SU-DHL-6 (cell line): ENCODE measurements around the gene PHACTR1.

Experiments used
- H2AFZ ChIP-seq: fragments of 200-600 bp; sonication (generic); 2 replicates; pipeline ENCODE4 v1.6.1; 2014; ENCODE audit warnings: low read depth, mild to moderate bottlenecking, moderate library complexity, mixed read lengths, antibody characterized with exemption, low read length; ENCODE audit not compliant: severe bottlenecking
- H3F3A ChIP-seq: fragments of 200-600 bp; shearing (Covaris generic); 2 replicates; pipeline ENCODE4 v1.6.0; 2016; ENCODE audit warnings: antibody characterized with exemption, mild to moderate bottlenecking; ENCODE audit not compliant: insufficient read depth
- H3K27ac ChIP-seq: fragments of 200-600 bp; sonication (generic); 2 replicates; pipeline ENCODE4 v1.5.1; 2016; ENCODE audit warnings: low read depth, mild to moderate bottlenecking, low read length, moderate library complexity, mixed read lengths
- H3K27me3 ChIP-seq: fragments of 200-600 bp; sonication (generic), shearing (Covaris generic); 2 replicates; pipeline ENCODE4 v1.6.0; 2014; ENCODE audit warnings: mild to moderate bottlenecking, low read length
- H3K36me3 ChIP-seq: fragments of 200-600 bp; sonication (generic); 2 replicates; pipeline ENCODE4 v1.6.1; 2014; ENCODE audit warnings: mild to moderate bottlenecking, low read length, mixed read lengths
- H3K4me2 ChIP-seq: fragments of 300-600, 200-600 bp; shearing (Covaris generic), sonication (generic); 2 replicates; pipeline ENCODE4 v1.6.0; 2014; ENCODE audit warnings: low read length, low read depth, mild to moderate bottlenecking; ENCODE audit not compliant: poor library complexity, severe bottlenecking
- H3K4me3 ChIP-seq: fragments of 200-600 bp; sonication (generic); 2 replicates; pipeline ENCODE4 v1.5.1; 2014; ENCODE audit warnings: antibody characterized with exemption, low read length, mild to moderate bottlenecking, mixed read lengths; ENCODE audit not compliant: insufficient read depth, poor library complexity, severe bottlenecking
- H3K79me2 ChIP-seq: fragments of 200-600 bp; sonication (generic); 2 replicates; pipeline ENCODE4 v1.6.1; 2014; ENCODE audit warnings: mild to moderate bottlenecking, low read length, moderate library complexity; ENCODE audit not compliant: insufficient read depth
- H3K9ac ChIP-seq: fragments of 200-600 bp; sonication (generic); 2 replicates; pipeline ENCODE4 v1.7.0; 2014; ENCODE audit warnings: mild to moderate bottlenecking, low read length
- H3K9me2 ChIP-seq: fragments of 200-600 bp; sonication (generic); replicated peaks from 2 replicates; pipeline ENCODE4 v1.6.1; 2014; ENCODE audit warnings: low read length; ENCODE audit not compliant: insufficient read depth
- H3K9me3 ChIP-seq: fragments of 200-600 bp; sonication (generic); 2 replicates; pipeline ENCODE4 v1.6.1; 2014; ENCODE audit warnings: low read length, mixed read lengths; ENCODE audit not compliant: insufficient read depth
- H4K20me1 ChIP-seq: fragments of 200-600 bp; sonication (generic); 2 replicates; pipeline ENCODE4 v1.6.1; 2014; ENCODE audit warnings: low read depth, mild to moderate bottlenecking, antibody characterized with exemption, low read length, moderate library complexity, mixed read lengths
- EZH2phosphoT487 ChIP-seq: fragments of 200-600 bp; sonication (generic), shearing (Covaris generic); conservative IDR thresholded peaks from 2 replicates; pipeline ENCODE4 v1.6.1; 2018; ENCODE audit warnings: mild to moderate bottlenecking, antibody characterized with exemption, low read length, moderate library complexity, mixed read lengths
- TF ChIP-seq, protein P1 (sequence below): fragments of 200-600 bp; sonication (generic); IDR thresholded peaks from one replicate; pipeline ENCODE4 v1.5.1; 2017; ENCODE audit warnings: antibody characterized with exemption, mild to moderate bottlenecking, low read length, moderate library complexity; ENCODE audit not compliant: insufficient read depth, poor library complexity, severe bottlenecking

PHACTR1 gene

DNA sequence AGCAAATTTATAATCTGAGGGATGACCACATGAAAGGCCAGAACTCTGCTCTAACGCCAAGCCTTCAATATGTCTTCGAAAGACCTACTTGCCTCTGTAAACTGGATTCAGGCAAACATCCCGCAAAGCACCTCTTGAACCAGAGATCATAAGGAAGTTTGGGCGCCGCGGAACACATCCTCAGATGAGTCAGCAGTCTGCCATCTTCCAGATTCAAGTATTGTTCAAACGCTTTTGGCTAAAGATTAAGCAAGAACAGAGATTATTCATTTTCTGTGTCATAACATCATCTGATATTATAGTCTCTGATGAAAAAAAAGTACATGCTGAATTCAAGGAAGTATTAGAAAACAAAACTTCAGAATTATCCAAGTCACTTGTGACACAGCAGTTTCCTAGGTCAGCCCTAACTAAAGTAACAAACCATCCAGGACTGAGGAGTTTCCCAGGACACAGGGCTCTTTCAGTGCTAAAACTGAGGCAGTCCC is 591.0 kb downstream of the PHACTR1 start:
- H3K9ac ChIP-seq, result no peak overlapping the region
- H3K36me3 ChIP-seq, result peaks cover 18% of the 10 kb centered on the region
- H3K9me3 ChIP-seq, result no peaks in the 10 kb centered on the region
- TF ChIP-seq, protein P1, sequence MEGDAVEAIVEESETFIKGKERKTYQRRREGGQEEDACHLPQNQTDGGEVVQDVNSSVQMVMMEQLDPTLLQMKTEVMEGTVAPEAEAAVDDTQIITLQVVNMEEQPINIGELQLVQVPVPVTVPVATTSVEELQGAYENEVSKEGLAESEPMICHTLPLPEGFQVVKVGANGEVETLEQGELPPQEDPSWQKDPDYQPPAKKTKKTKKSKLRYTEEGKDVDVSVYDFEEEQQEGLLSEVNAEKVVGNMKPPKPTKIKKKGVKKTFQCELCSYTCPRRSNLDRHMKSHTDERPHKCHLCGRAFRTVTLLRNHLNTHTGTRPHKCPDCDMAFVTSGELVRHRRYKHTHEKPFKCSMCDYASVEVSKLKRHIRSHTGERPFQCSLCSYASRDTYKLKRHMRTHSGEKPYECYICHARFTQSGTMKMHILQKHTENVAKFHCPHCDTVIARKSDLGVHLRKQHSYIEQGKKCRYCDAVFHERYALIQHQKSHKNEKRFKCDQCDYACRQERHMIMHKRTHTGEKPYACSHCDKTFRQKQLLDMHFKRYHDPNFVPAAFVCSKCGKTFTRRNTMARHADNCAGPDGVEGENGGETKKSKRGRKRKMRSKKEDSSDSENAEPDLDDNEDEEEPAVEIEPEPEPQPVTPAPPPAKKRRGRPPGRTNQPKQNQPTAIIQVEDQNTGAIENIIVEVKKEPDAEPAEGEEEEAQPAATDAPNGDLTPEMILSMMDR, result no peak
- TF ChIP-seq EZH2phosphoT487, result no peak
- no peaks in the 10 kb centered on the region for H3K79me2 ChIP-seq
- no peak overlapping the region for H3K4me3 ChIP-seq
- H3K9me2 ChIP-seq, result no peaks in the 10 kb centered on the region
- H3K27ac ChIP-seq, result no peak overlapping the region
- peaks cover 20% of the 10 kb centered on the region for H3F3A ChIP-seq
- H2AFZ ChIP-seq, result no peak overlapping the region
- H3K27me3 ChIP-seq, result no peaks in the 10 kb centered on the region
- no peak overlapping the region for H3K4me2 ChIP-seq
- peaks cover 5% of the 10 kb centered on the region; the same call in 1 of the 2 replicates for H4K20me1 ChIP-seq

DNA sequence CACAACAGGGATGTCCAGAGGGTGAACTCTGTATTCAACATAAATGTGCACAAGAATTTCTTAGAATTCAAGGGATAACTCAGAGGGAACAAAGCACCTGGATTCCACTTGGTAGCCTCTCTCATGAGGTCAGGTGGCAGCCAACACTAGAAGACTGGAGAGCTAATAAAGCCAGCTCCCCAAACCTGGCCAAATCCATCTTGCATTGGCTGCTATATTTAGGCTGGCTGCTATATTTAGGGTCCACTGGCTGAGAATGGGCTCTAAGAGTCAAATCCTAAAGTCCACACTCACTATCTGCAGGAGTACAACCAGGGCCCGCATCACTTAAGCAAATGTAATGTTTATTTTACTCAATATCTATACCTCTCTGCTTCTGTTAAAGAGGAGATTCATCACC is 591.8 kb downstream of the PHACTR1 start:
- no peak overlapping the region for H3K27ac ChIP-seq
- no peak overlapping the region for H3K9ac ChIP-seq
- no peaks in the 10 kb centered on the region for H3K9me3 ChIP-seq
- no peak for TF ChIP-seq EZH2phosphoT487
- TF ChIP-seq, protein P1, result no peak
- H3K79me2 ChIP-seq, result no peaks in the 10 kb centered on the region
- H3K9me2 ChIP-seq, result no peaks in the 10 kb centered on the region
- no peaks in the 10 kb centered on the region for H3K27me3 ChIP-seq
- H3F3A ChIP-seq, result peaks cover 20% of the 10 kb centered on the region
- H3K4me3 ChIP-seq, result no peak overlapping the region
- H4K20me1 ChIP-seq, result peaks cover 5% of the 10 kb centered on the region; the same call in 1 of the 2 replicates
- no peak overlapping the region for H3K4me2 ChIP-seq
- no peak overlapping the region for H2AFZ ChIP-seq
- peaks cover 18% of the 10 kb centered on the region for H3K36me3 ChIP-seq

DNA sequence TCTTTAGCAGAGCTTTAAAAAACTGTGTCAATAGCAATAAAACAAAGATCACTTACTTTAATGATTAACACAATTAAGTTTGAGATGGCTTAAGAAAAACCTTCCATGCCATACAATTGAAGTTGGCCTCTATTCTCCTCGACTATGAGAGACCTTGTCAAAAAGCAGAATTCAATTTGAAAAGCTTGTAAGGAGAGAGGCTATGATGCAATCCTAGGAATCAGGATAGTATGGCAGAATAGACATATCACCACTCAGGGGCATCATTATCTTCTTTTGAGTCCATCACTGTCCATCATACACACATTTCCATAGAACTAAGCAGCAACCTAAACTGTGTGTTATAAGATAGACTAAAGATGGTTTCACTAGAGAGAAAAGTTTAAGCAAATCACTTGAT is 594.6 kb downstream of the PHACTR1 start:
- Histone ChIP-seq H3K27me3 (no peaks in the 10 kb centered on the region), H2AFZ (no peak overlapping the region), H3F3A (peaks cover 8% of the 10 kb centered on the region; the same call in 1 of the 2 replicates), H3K36me3 (peaks cover 13% of the 10 kb centered on the region), H3K4me2 (no peak overlapping the region), H3K9me3 (no peaks in the 10 kb centered on the region), H4K20me1 (no peaks in the 10 kb centered on the region), H3K79me2 (no peaks in the 10 kb centered on the region), H3K9me2 (no peaks in the 10 kb centered on the region), H3K27ac (no peak overlapping the region), H3K4me3 (no peak overlapping the region), H3K9ac (no peak overlapping the region)
- TF ChIP-seq, protein P1, result no peak
- no peak for TF ChIP-seq EZH2phosphoT487
